ENCODE results near the gene WDR54. TPM values are rescaled to one million over a fixed set of nuclear protein-coding genes. Genes with fewer than 3 reads are reported as not detected.

WDR54 gene
- total RNA-seq, 1 donor from 2014 or later: 60.2 TPM

GRCh38 chr2:74472945-74473258 lies 51.4 kb downstream of the WDR54 start:
- intact Hi-C loops (cut with micrococcal nuclease): loop anchor here (1.0 to 5.0 kb wide), 11 partner anchors 9 to 1241 kb away; partner anchors contain the start of genes AUP1, C2orf81, CCT7 and HTRA2

- intact Hi-C loops (cut with micrococcal nuclease): loop anchor here (5.0 kb wide), 1 partner anchor 1242 kb away; the partner anchor contains the start of genes CCT7 and PRADC1
Observed at GRCh38 chr2:74474481-74474880, 53.0 kb downstream of the WDR54 start.

GRCh38 chr2:74474899-74475298 lies 53.4 kb downstream of the WDR54 start:
- intact Hi-C loops (cut with micrococcal nuclease): loop anchor here (5.0 kb wide), 1 partner anchor 1243 kb away; the partner anchor contains the start of genes CCT7 and PRADC1

Other genes starting within 250 kb of the WDR54 start
- 208 and 215 TPM in 2 replicates for gene MOB1A, start 242.9 kb upstream of the WDR54 start, total RNA-seq
- 248 and 257 TPM in 2 replicates for gene MTHFD2, start 223.1 kb upstream of the WDR54 start, total RNA-seq
- gene SLC4A5, start 78.3 kb upstream of the WDR54 start, total RNA-seq: 2.6 and 3.7 TPM in 2 replicates
- 110 and 111 TPM in 2 replicates for gene DCTN1, start 41.4 kb upstream of the WDR54 start, total RNA-seq
- gene C2orf81, start 111 bp upstream of the WDR54 start, total RNA-seq: 3.5 and 3.9 TPM in 2 replicates
- gene RTKN, start 20.2 kb downstream of the WDR54 start, total RNA-seq: 3.7 and 4.0 TPM in 2 replicates
- 52.2 and 52.8 TPM in 2 replicates for gene INO80B, start 33.4 kb downstream of the WDR54 start, total RNA-seq
- 49.4 and 56.6 TPM in 2 replicates for gene WBP1, start 36.7 kb downstream of the WDR54 start, total RNA-seq
- gene MOGS, start 43.7 kb downstream of the WDR54 start, total RNA-seq: 77.3 and 82.5 TPM in 2 replicates
- gene MRPL53, start 51.0 kb downstream of the WDR54 start, total RNA-seq: 111 and 121 TPM in 2 replicates
- 38.1 and 43.9 TPM in 2 replicates for gene CCDC142, start 61.3 kb downstream of the WDR54 start, total RNA-seq
- gene TTC31, start 61.4 kb downstream of the WDR54 start, total RNA-seq: 47.9 and 48.3 TPM in 2 replicates
- 0.42 and 0.98 TPM in 2 replicates for gene LBX2, start 77.9 kb downstream of the WDR54 start, total RNA-seq
- 36.4 and 44.7 TPM in 2 replicates for gene PCGF1, start 86.0 kb downstream of the WDR54 start, total RNA-seq
- gene TLX2, start 92.7 kb downstream of the WDR54 start, total RNA-seq: 1.2 and 1.6 TPM in 2 replicates
- gene DQX1, start 104.5 kb downstream of the WDR54 start, total RNA-seq: 0.47 and 0.56 TPM in 2 replicates
- gene AUP1, start 108.0 kb downstream of the WDR54 start, total RNA-seq: 155 and 156 TPM in 2 replicates
- gene HTRA2, start 108.2 kb downstream of the WDR54 start, total RNA-seq: 60.0 and 61.5 TPM in 2 replicates
- 0.78 and 0.98 TPM in 2 replicates for gene LOXL3, start 132.2 kb downstream of the WDR54 start, total RNA-seq
- gene DOK1, start 133.0 kb downstream of the WDR54 start, total RNA-seq: 47.5 and 51.8 TPM in 2 replicates
- gene M1AP, start 226.6 kb downstream of the WDR54 start, total RNA-seq: not detected in 2 replicates
- 3.1 and 5.5 TPM in 2 replicates for gene SEMA4F, start 232.5 kb downstream of the WDR54 start, total RNA-seq

All from T-helper 1 cell treated with Interleukin-12 subunit alpha and Interleukin-12 subunit beta and Interleukin-4 antibody, amounts not matched to agents 30 ng/mL and 1 ng/mL, for 36 hours (primary cell).